ENCODE data around the gene HCN2.
"Not testable (repeated sequence)": the region's sequence is repeated elsewhere in the genome, so short reads cannot be mapped to it uniquely, and the experiment has no call there.

Gene HCN2

DNA sequence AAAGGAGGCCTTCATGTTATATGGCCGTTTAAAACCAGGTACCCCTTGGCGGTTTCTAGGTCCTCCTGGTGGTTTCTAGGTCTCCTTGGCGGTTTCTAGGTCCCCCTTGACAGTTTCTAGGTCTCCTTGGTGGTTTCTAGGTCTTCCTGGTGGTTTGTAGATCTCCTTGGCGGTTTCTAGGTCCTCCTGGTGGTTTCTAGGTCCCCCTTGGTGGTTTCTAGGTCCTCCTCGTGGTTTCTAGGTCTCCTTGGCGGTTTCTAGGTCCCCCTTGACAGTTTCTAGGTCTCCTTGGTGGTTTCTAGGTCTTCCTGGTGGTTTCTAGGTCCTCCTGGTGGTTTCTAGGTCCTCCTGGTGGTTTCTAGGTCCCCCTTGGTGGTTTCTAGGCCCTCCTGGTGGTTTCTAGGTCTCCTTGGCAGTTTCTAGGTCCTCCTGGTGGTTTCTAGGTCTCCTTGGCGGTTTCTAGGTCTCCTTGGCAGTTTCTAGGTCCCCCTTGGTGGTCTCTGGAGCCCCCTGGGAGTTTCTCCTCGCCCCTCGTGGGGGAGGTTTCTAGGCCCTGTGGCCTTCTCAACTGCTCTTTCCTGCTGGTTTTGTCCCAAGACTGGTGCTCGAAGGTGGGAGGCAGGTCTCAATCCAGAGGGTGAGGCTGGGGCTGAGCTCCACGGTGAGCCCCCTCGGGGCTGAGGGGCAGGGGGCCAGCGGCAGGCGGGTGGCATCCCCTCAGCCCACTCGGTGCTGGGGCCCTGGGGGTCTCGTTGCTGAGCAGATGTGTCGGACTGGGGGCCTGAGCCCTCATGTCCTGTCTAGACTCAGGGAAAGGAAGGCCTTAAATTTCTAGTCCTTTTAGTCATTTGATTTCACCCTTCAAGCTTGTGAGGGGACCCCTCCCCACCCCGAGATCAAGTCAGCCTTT is 8.0 kb downstream of the HCN2 start:
- H3K4me3 ChIP-seq (ENCODE audit: low read length) = no peak overlapping the region
- no peak for DNase-seq (ENCODE audit: low read depth, low spot score)

GRCh38 chr19:601310-601709 is 11.6 kb downstream of the HCN2 start:
- no peak overlapping the region for H3K4me3 ChIP-seq (ENCODE audit: low read length)
- DNase-seq (ENCODE audit: low read depth, low spot score) = no peak

DNA sequence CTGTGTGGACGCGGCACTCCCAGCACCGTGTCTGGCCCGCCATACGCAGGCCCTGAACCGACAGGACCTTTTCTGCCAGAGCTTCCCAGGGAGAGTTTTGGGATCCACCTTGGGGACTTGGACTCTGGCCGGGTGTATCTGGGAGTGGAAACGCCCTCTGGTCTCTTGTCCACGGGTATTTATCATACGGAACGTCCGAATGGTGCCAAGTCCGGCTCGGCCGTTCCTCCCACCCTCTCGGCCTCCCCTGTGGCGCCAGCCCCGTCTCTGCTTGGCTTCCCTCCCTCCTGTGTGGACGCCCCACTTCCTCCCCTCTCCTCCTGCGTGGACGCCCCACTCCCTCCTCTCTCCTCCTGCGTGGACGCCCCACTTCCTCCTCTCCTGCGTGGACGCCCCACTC is 12.1 kb downstream of the HCN2 start:
- no peak for DNase-seq (ENCODE audit: low read depth, low spot score)
- H3K4me3 ChIP-seq (ENCODE audit: low read length) = no peak overlapping the region

DNA sequence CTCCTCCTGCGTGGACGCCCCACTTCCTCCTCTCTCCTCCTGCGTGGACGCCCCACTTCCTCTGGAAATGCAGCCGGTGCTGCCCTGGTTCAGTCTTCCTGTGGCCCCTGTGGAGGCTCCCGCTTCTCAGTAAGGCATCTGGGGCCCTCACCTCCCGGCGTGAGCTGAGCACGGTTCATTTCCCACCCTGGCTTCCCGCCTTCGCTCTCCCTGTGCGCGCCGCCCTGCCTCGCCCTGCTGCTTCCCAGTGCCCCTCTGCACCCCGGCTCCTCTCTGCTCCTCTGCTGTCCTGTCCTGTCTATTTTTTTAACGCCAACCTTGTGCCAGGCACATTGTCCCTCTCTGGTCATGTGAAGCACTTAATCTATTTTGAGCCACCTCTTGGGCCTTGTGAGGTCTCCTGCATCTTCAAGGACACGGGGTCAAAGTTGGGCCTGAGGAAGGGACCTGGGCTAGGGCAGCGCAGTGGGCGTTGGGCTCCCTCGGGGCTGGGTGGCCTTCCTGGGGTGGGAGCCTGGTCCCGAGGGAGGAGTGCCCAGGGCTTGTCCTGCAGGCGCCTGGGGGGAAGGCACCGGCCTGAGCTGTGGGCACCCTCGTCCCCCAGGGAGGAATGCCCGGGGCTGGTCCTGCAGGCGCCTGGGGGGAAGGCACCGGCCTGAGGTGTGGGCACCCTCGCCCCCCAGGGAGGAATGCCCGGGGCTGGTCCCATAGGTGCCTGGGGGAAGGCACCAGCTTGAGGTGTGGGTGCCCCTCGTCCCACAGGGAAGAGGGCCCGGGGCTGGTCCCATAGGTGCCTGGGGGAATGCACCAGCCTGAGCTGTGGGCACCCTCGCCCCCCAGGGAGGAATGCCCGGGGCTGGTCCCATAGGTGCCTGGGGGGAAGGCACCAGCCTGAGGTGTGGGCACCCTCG is 13.0 kb downstream of the HCN2 start:
- H3K4me3 ChIP-seq (ENCODE audit: low read length) = no peak overlapping the region

GRCh38 chr19:603302-603639 is 13.6 kb downstream of the HCN2 start:
- not testable (repeated sequence) for DNase-seq (ENCODE audit: low read depth, low spot score)

More for the DNA sequence above, 13.0 kb downstream of the HCN2 start:
- DNase-seq (ENCODE audit: low read depth, low spot score) = no peak

DNA sequence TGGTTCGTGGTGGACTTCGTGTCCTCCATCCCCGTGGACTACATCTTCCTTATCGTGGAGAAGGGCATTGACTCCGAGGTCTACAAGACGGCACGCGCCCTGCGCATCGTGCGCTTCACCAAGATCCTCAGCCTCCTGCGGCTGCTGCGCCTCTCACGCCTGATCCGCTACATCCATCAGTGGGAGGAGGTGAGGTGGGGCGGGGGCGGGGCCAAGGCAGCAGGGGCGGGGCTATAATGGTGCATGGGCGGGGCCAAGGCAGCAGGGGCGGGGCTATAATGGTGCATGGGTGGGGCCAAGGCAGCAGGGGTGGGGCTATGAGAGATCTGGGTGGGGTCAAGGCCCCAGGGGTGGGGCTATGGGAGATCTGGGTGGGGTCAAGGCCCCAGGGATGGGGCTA is 14.1 kb downstream of the HCN2 start:
- not testable (repeated sequence) for H3K4me3 ChIP-seq (ENCODE audit: low read length); DNase-seq (ENCODE audit: low read depth, low spot score)

More at GRCh38 chr19:603302-603639, 13.6 kb downstream of the HCN2 start:
- not testable (repeated sequence) for H3K4me3 ChIP-seq (ENCODE audit: low read length)

- H3K4me3 ChIP-seq (ENCODE audit: low read length) = no peak overlapping the region
- no peak for DNase-seq (ENCODE audit: low read depth, low spot score)
These were observed 14.7 kb downstream of the HCN2 start for GRCh38 chr19:604355-604754.

DNA sequence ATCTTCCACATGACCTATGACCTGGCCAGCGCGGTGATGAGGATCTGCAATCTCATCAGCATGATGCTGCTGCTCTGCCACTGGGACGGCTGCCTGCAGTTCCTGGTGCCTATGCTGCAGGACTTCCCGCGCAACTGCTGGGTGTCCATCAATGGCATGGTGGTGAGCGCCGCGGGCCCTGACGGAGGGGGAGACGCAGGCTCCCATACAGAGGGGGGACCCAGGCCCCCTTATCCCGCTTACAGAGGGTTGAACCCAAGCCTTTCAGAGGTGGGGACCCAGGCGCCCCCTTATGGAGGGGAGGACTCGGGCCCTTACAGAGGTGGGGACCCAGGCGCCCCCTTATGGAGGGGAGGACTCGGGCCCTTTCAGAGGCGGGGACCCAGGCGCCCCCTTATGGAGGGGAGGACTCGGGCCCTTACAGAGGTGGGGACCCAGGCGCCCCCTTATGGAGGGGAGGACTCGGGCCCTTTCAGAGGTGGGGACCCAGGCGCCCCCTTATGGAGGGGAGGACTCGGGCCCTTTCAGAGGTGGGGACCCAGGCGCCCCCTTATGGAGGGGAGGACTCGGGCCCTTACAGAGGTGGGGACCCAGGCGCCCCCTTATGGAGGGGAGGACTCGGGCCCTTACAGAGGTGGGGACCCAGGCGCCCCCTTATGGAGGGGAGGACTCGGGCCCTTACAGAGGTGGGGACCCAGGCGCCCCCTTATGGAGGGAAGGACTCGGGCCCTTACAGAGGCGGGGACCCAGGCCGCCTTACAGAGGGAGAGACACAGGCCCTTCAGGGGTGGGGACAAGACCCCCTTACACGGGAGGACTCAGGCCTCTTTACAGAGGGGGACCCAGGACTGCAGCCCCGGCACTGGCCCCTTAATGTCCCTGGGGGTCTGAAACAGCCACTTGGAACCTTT is 15.6 kb downstream of the HCN2 start:
- DNase-seq (ENCODE audit: low read depth, low spot score); H3K4me3 ChIP-seq (ENCODE audit: low read length): not testable (repeated sequence)

DNA sequence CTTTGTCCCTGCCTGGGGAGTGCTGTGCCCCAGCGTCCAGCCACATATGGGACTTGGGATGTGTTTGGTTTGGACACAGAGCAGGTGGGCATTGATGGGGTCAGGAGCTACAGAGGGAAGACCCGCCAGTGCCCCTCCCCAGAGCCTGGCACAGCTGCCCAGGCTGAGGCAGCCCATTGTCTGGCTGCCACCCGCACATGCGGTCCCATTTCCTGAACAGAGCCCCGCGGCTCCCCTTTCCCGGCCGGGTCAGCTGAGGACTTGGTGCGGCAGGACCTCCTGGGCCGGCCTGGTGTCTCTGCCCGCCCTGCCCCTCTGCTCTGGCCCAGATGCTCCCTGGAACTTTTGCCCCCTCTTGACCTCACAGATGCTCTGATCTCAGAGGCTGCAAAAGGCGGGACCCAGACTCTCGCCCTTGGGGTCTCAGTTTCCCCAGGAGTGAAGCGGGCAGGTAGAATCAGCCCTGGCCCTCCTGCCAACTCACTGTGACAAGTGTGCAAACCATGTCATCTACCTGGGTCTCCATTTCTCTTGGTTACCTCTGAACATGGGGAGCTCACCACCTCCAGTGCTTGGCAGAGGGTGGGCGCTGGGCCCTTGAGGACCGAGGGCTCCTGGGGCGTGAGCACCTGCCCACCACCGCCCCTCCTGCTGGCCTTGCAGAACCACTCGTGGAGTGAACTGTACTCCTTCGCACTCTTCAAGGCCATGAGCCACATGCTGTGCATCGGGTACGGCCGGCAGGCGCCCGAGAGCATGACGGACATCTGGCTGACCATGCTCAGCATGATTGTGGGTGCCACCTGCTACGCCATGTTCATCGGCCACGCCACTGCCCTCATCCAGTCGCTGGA is 17.8 kb downstream of the HCN2 start:
- no peak overlapping the region for H3K4me3 ChIP-seq (ENCODE audit: low read length)
- DNase-seq (ENCODE audit: low read depth, low spot score) = no peak

GRCh38 chr19:608155-609003 is 18.7 kb downstream of the HCN2 start:
- H3K4me3 ChIP-seq (ENCODE audit: low read length) = no peak overlapping the region
- no peak for DNase-seq (ENCODE audit: low read depth, low spot score)

- no peak for DNase-seq (ENCODE audit: low read depth, low spot score)
- H3K4me3 ChIP-seq (ENCODE audit: low read length) = no peak overlapping the region
These were observed 19.3 kb downstream of the HCN2 start for GRCh38 chr19:609004-609346.

DNA sequence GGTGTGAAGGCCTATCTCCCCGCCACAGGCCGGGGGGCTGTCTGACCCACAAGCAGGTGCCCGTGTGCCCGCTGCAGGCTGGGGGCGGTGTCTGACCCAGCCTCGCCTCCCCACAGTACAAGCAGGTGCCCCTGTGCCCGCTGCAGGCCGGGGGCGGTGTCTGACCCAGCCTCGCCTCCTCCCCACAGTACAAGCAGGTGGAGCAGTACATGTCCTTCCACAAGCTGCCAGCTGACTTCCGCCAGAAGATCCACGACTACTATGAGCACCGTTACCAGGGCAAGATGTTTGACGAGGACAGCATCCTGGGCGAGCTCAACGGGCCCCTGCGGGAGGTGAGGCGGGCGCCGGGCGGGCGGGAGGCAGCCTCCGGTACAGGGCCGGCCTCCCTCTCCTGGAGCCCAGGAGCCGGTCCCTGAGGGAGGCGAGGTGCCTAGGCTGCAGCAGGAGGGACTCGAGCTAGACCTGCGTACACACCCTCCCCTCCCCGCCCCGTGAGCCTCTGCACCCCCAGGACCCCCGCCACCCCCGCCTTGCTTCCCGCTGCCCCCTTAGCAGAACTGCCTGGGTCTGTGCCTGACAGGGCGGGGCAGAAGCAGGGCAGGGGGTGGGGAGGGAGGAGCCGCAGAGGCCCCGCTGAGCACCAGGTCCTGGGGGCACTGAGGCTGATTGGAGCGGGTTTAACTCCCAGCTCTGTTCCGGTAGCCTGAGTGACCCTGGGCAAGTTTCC is 20.6 kb downstream of the HCN2 start:
- H3K4me3 ChIP-seq (ENCODE audit: low read length) = peak overlapping the region; percentile 62

GRCh38 chr19:610801-611480 is 21.3 kb downstream of the HCN2 start:
- peak overlapping the region; percentile 62 for H3K4me3 ChIP-seq (ENCODE audit: low read length)
- peak; percentile 91 for DNase-seq (ENCODE audit: low read depth, low spot score)

More for the DNA sequence above, 20.6 kb downstream of the HCN2 start:
- no peak for DNase-seq (ENCODE audit: low read depth, low spot score)

GRCh38 chr19:611481-611868 is 21.8 kb downstream of the HCN2 start:
- H3K4me3 ChIP-seq (ENCODE audit: low read length) = peak overlapping the region; percentile 62
- no peak for DNase-seq (ENCODE audit: low read depth, low spot score)

- H3K4me3 ChIP-seq (ENCODE audit: low read length) = no peak overlapping the region
- DNase-seq (ENCODE audit: low read depth, low spot score) = no peak
These were observed 23.3 kb downstream of the HCN2 start for GRCh38 chr19:612941-613340.

All from Jurkat, Clone E6-1 (cell line).